H1 (cell line): ENCODE results near the gene GALNT7. TPM values are rescaled to one million over a fixed set of nuclear protein-coding genes. Genes with fewer than 3 reads are reported as not detected.

Experiments
- MAX ChIP-seq: IDR thresholded peaks from 2 replicates; pipeline ENCODE4 v1.6.1; 2012; ENCODE audit warnings: inconsistent platforms
- polyA plus RNA-seq, 7 experiments: library from polyadenylated mRNA; depleted of rRNA in 3 of 7; stranded (reverse) in 5 of 7; unstranded in 2 of 7; fragments of >200 nt in 5 of 7; fragments of 200-250 nt in 2 of 7; gene quantifications; 1 replicate in 5 of 7; 2 replicates in 1 of 7; 4 replicates in 1 of 7; pipeline versions ENCODE4 v1.2.1 to v1.2.3, GENCODE V29; 2011 to 2013; ENCODE audit warnings: missing spikeins in 2 of 7, mixed read lengths in 2 of 7
- total RNA-seq: library from RNA; stranded (reverse); fragmentation: NEBNext Ultra II Directional; extraction: Animal tissue kit (Norgen Biotek cat#: 25700); gene quantifications from 2 replicates; pipeline ENCODE4 v1.2.1, GENCODE V29; 2021

Gene GALNT7
- total and polyA plus RNA-seq, 2 of the 8 experiments (the other 6 are each of a cell fraction or from before 2014, with no cell fraction given), result 22.4 to 85.5 TPM

DNA sequence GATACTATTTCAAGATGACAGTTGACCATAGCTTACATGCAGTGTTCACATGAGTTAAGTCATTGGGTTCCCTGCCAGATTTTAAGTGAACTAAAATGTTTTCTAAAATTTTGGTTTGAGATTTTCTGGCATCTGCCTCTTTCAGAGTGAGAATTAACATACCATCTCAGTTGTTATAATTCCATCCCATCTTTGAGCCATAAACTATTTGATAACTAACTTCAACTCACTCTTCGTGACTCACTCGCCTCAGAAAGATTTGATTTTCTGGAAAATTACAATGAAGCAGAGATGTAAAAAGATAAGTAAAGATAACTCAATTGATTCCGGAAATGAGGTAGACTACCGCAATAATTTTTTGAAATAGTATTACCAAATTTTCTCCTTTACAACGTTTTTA lies 103.7 kb downstream of the GALNT7 start (continued):
- no peak for TF ChIP-seq MAX
